ENCODE data around the gene KLHDC8B. TPM values are rescaled to one million over a fixed set of nuclear protein-coding genes. Genes with fewer than 3 reads are reported as not detected.
"Not testable (repeated sequence)": the region's sequence is repeated elsewhere in the genome, so short reads cannot be mapped to it uniquely, and the experiment has no call there.

Gene KLHDC8B
- total RNA-seq, 1 donor from 2014 or later, result 32.5 TPM

- no peak for ATAC-seq
- no peak for DNase-seq (ENCODE audit: low spot score)
- intact Hi-C loops (cut with DNase I), result loop anchor here (10.0 kb wide), 1 partner anchor 280 kb away; no protein-coding TSS in a partner anchor
Measured at GRCh38 chr3:49174397-49174985, 3.1 kb downstream of the KLHDC8B start.

GRCh38 chr3:49175530-49175929 is 4.1 kb downstream of the KLHDC8B start:
- no peak for ATAC-seq
- intact Hi-C loops (cut with DNase I), result loop anchor here (10.0 kb wide), 1 partner anchor 279 kb away; no protein-coding TSS in a partner anchor

GRCh38 chr3:49177073-49177472 is 5.7 kb downstream of the KLHDC8B start:
- intact Hi-C loops (cut with DNase I), result loop anchor here (10.0 kb wide), 1 partner anchor 278 kb away; no protein-coding TSS in a partner anchor
- no peak for ATAC-seq
- no peak for DNase-seq (ENCODE audit: low spot score)

More at GRCh38 chr3:49175530-49175929, 4.1 kb downstream of the KLHDC8B start:
- no peak for DNase-seq (ENCODE audit: low spot score)

- intact Hi-C loops (cut with DNase I), result no loop called here
- DNase-seq (ENCODE audit: low spot score) (no peak), ATAC-seq (no peak)
Measured at GRCh38 chr3:49180116-49180515, 8.7 kb downstream of the KLHDC8B start.

- ATAC-seq (no peak), DNase-seq (ENCODE audit: low spot score) (no peak)
- intact Hi-C loops (cut with DNase I), result no loop called here
Measured at GRCh38 chr3:49181351-49181750, 10.0 kb downstream of the KLHDC8B start.

GRCh38 chr3:49182682-49183081 is 11.3 kb downstream of the KLHDC8B start:
- no peak for DNase-seq (ENCODE audit: low spot score)
- no peak for ATAC-seq
- intact Hi-C loops (cut with DNase I), result no loop called here

GRCh38 chr3:49183873-49184272 is 12.5 kb downstream of the KLHDC8B start:
- intact Hi-C loops (cut with DNase I), result no loop called here
- no peak for DNase-seq (ENCODE audit: low spot score)
- ATAC-seq, result no peak

- intact Hi-C loops (cut with DNase I), result no loop called here
- ATAC-seq, result peak; percentile 65
- DNase-seq (ENCODE audit: low spot score), result no peak
Measured at GRCh38 chr3:49191741-49192140, 20.3 kb downstream of the KLHDC8B start.

- intact Hi-C loops (cut with DNase I), result no loop called here
- no peak for ATAC-seq
Measured at GRCh38 chr3:49198161-49198560, 26.8 kb downstream of the KLHDC8B start.

GRCh38 chr3:49198611-49199230 is 27.3 kb downstream of the KLHDC8B start:
- ATAC-seq (peak; percentile 14), DNase-seq (ENCODE audit: low spot score) (peak; percentile 62)
- intact Hi-C loops (cut with DNase I), result no loop called here

More at GRCh38 chr3:49198161-49198560, 26.8 kb downstream of the KLHDC8B start:
- DNase-seq (ENCODE audit: low spot score), result no peak

GRCh38 chr3:49199239-49199899 is 28.0 kb downstream of the KLHDC8B start:
- intact Hi-C loops (cut with DNase I), result no loop called here
- peak; percentile 98 for ATAC-seq

GRCh38 chr3:49199900-49200281 is 28.5 kb downstream of the KLHDC8B start:
- ATAC-seq (peak; percentile 35), DNase-seq (ENCODE audit: low spot score) (no peak)
- intact Hi-C loops (cut with DNase I), result no loop called here

More at GRCh38 chr3:49199239-49199899, 28.0 kb downstream of the KLHDC8B start:
- DNase-seq (ENCODE audit: low spot score), result peak; percentile 95

- DNase-seq (ENCODE audit: low spot score) (peak; percentile 38), ATAC-seq (no peak)
- intact Hi-C loops (cut with DNase I), result no loop called here
Measured at GRCh38 chr3:49213541-49213943, 42.1 kb downstream of the KLHDC8B start.

- DNase-seq (ENCODE audit: low spot score) (no peak), ATAC-seq (no peak)
- intact Hi-C loops (cut with DNase I), result no loop called here
Measured at GRCh38 chr3:49213998-49214397, 42.6 kb downstream of the KLHDC8B start.

GRCh38 chr3:49216687-49217086 is 45.3 kb downstream of the KLHDC8B start:
- intact Hi-C loops (cut with DNase I); ATAC-seq; DNase-seq (ENCODE audit: low spot score): not testable (repeated sequence)

- intact Hi-C loops (cut with DNase I); DNase-seq (ENCODE audit: low spot score): not testable (repeated sequence)
Measured at GRCh38 chr3:49217108-49217507, 45.7 kb downstream of the KLHDC8B start.

GRCh38 chr3:49217688-49218470 is 46.5 kb downstream of the KLHDC8B start:
- peak; percentile 78 for ATAC-seq
- intact Hi-C loops (cut with DNase I), result no loop called here
- DNase-seq (ENCODE audit: low spot score), result no peak

More at GRCh38 chr3:49217108-49217507, 45.7 kb downstream of the KLHDC8B start:
- ATAC-seq, result not testable (repeated sequence)

GRCh38 chr3:49218471-49218989 is 47.1 kb downstream of the KLHDC8B start:
- intact Hi-C loops (cut with DNase I), result not testable (repeated sequence)
- ATAC-seq, result peak; percentile 88
- peak; percentile 71 for DNase-seq (ENCODE audit: low spot score)

- ATAC-seq, result no peak
- intact Hi-C loops (cut with DNase I), result no loop called here
- no peak for DNase-seq (ENCODE audit: low spot score)
Measured at GRCh38 chr3:49219132-49219531, 47.7 kb downstream of the KLHDC8B start.

All from sciatic nerve (tissue), 2 donors.